Mucosa of descending colon (tissue), 3 donors: ENCODE measurements around the gene GJB4. TPM values are rescaled to one million over a fixed set of nuclear protein-coding genes. Genes with fewer than 3 reads are reported as not detected.

ENCODE experiments used
- ATAC-seq: fragments of 200-7000 bp; cut with Tn5 transposase; one replicate; pipeline ENCODE4 v1.9.1; 2020; ENCODE audit warnings: mild to moderate bottlenecking, moderate library complexity
- DNase-seq, 3 donors: peaks; one replicate each; pipeline ENCODE4 v3.0.0-alpha.2; 2020
- H3K36me3 ChIP-seq: fragments of 200-600 bp; one replicate; pipeline ENCODE4 v1.8.0; 2021; ENCODE audit warnings: low read depth, mild to moderate bottlenecking
- H3K4me1 ChIP-seq: fragments of 200-600 bp; one replicate; pipeline ENCODE4 v1.8.0; 2021; ENCODE audit warnings: low read depth, mild to moderate bottlenecking
- H3K4me3 ChIP-seq: fragments of 200-600 bp; one replicate; pipeline ENCODE4 v1.8.0; 2021; ENCODE audit warnings: mild to moderate bottlenecking
- H3K9me3 ChIP-seq: fragments of 200-600 bp; one replicate; pipeline ENCODE4 v1.8.0; 2021; ENCODE audit warnings: mild to moderate bottlenecking
- intact Hi-C, 2 donors: fragments of 100-400 bp; cut with DNase I in 1 of 2; cut with micrococcal nuclease in 1 of 2; formaldehyde crosslinking; loops; one replicate each; pipeline versions ENCODE4 v1.11.0 to v1.11.1; 2022; cut with DNase I, micrococcal nuclease
- total RNA-seq, 3 donors: library from RNA; stranded (reverse); fragmentation: NEBNext Ultra II Directional in 2 of 3; extraction: Animal tissue kit (Norgen Biotek cat#: 25700) in 2 of 3; gene quantifications; one replicate each; pipeline versions ENCODE4 v1.2.1 to v1.2.4, GENCODE V29; 2021 to 2023
- TF ChIP-seq, protein P1 (sequence below): fragments of 200-600 bp; IDR thresholded peaks from one replicate; pipeline ENCODE4 v1.8.0; 2022; ENCODE audit warnings: antibody characterized with exemption, mild to moderate bottlenecking
- donor health status: DM: no; HTN: no; CAD: no; lungs with moderate emphysema.
- donor health status: DM: no; HTN: no; CAD: no.
- donor health status: DM: no; HTN: yes; CAD: no.

Gene GJB4
- total RNA-seq, 3 donors from 2014 or later, result not detected

DNA sequence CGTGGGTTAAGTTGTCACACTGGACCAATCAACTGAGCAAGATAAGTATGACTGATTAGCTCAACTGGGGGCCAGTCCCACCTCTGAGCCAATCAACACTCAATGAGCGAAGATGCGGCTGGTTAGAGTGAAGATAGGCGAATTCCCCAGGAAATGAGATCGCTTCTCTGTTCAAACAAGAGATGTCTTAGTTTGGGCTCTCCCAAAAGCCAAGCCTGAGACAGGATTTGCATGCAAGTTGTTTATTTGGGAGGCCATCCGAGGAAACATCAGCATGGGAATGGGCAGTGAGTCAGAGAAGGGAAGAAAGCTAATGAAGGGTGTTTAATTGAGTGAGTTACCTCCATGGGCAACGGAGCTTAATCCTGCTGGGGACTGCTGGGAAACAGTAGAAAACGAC, 9.5 kb upstream of the GJB4 start:
- Histone ChIP-seq H3K9me3 (no peaks in the 10 kb centered on the region), H3K4me3 (no peak overlapping the region), H3K36me3 (no peaks in the 10 kb centered on the region), H3K4me1 (no peaks in the 10 kb centered on the region)
- intact Hi-C loops, result loop anchor here in 1 of 2 donors (5.0 kb wide), 1 partner anchor 1113 kb away; no protein-coding TSS in a partner anchor
- TF ChIP-seq, protein P1, sequence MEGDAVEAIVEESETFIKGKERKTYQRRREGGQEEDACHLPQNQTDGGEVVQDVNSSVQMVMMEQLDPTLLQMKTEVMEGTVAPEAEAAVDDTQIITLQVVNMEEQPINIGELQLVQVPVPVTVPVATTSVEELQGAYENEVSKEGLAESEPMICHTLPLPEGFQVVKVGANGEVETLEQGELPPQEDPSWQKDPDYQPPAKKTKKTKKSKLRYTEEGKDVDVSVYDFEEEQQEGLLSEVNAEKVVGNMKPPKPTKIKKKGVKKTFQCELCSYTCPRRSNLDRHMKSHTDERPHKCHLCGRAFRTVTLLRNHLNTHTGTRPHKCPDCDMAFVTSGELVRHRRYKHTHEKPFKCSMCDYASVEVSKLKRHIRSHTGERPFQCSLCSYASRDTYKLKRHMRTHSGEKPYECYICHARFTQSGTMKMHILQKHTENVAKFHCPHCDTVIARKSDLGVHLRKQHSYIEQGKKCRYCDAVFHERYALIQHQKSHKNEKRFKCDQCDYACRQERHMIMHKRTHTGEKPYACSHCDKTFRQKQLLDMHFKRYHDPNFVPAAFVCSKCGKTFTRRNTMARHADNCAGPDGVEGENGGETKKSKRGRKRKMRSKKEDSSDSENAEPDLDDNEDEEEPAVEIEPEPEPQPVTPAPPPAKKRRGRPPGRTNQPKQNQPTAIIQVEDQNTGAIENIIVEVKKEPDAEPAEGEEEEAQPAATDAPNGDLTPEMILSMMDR, result no peak
- no peak for ATAC-seq
- no peak for DNase-seq

DNA sequence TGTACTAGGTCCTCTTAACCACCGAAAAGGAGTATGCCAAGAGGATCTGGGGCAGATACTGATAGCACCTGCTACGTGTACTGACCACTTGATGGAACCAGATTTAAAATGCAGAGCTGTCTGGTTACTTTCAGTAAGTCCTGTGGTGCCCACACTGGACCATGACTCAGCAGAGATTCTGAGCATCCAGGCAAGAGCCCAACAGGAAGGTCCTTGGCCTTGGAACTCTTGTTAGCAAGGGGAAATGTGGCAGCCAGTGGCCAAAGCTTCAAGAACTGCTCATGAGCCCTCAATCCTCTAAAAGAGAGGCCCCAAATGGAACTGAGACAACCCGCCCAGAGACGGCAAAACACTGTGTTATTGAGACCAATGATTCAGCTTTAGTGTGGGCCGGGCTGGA, 8.9 kb upstream of the GJB4 start:
- intact Hi-C loops, result no loop called here
- no peaks in the 10 kb centered on the region for H3K9me3 ChIP-seq
- TF ChIP-seq, protein P1, result no peak
- H3K4me3 ChIP-seq, result no peak overlapping the region
- ATAC-seq (no peak), DNase-seq (no peak)
- no peaks in the 10 kb centered on the region for H3K4me1 ChIP-seq
- no peaks in the 10 kb centered on the region for H3K36me3 ChIP-seq

DNA sequence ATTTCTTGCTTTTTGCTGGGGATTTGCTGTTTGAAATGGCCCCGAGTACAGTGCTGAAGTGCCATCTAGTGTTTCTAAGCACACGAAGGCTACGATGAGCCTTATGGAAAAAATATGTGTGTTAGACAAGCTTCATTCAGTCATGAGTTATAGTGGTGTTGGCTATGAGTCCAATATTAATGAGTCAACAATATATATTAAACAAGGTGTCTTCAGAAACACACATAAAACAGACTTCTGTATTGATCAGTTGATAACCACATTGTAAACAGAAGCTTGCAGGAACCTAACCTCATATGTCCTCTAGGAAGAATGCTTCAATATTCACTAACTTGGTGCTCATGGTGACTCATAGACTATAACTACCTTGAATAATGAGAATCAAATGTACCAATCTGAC, 6.4 kb upstream of the GJB4 start:
- Histone ChIP-seq H3K4me1 (no peaks in the 10 kb centered on the region), H3K9me3 (no peaks in the 10 kb centered on the region), H3K36me3 (no peaks in the 10 kb centered on the region), H3K4me3 (no peak overlapping the region)
- intact Hi-C loops, result no loop called here
- no peak for DNase-seq
- ATAC-seq, result no peak
- TF ChIP-seq, protein P1, result no peak

DNA sequence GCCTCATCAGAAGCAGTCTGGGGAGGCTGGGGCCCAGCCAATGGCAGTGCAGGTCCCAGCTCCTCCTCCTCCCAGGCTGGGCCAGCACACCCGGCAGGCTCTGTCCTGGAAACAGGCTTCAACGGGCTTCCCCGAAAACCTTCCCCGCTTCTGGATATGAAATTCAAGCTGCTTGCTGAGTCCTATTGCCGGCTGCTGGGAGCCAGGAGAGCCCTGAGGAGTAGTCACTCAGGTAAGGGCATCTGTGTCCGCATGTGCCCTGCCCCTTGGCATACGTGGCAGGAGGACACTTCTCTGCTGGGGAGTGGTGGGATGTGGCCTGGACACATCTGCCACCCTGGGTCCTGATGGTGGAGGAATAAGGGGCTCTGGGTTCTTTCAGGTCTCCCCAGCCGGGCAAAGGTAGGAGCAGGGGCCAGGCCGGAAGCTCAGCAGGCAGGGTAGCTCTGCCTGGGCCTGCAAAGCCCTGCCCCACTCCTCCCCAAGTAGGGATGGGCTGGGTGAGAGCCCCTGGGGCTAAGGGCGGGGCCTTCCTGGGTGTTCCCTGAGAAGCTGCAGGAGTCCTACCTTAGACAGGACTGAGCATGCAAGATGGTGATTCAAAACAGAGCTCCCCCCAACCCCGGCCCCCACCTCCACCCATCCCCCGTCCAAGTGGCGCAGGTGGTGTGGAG, 4.4 kb upstream of the GJB4 start, which contains the start of gene GJB5:
Gene GJB5, plus strand, starts transcription at position 84 of the 674 bp plus-strand sequence. CDS start 2,284 bp downstream, outside the sequence.
- Histone ChIP-seq H3K36me3 (no peaks in the 10 kb centered on the region), H3K4me3 (no peak within 1 kb of the TSS), H3K4me1 (no peaks in the 10 kb centered on the region), H3K9me3 (no peaks in the 10 kb centered on the region)
- DNase-seq (no peak), ATAC-seq (no peak)
- intact Hi-C loops, result no loop called here
- TF ChIP-seq, protein P1, result no peak

DNA sequence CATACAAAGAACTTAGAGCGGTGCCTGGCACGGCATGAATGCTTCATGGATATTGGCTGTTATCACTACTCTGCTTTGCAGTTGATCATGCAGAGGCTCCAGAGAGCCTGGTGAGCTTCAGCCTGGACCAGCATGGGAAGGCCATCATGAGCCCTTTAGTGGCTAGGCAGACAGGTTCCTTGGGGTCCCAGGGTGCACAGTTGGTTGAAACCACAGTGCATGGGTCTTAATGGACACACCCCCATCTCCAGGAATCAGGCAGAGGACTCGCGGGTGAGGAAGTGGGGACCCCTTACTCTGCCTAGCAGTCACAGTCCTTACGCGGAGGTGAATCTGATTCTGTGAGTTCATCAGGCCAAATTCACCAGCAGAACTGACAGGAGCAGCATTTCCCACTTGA, 3.6 kb upstream of the GJB4 start:
- intact Hi-C loops, result no loop called here
- TF ChIP-seq, protein P1, result no peak
- no peaks in the 10 kb centered on the region for H3K9me3 ChIP-seq
- H3K4me3 ChIP-seq, result no peak overlapping the region
- ATAC-seq (no peak), DNase-seq (no peak)
- H3K36me3 ChIP-seq, result no peaks in the 10 kb centered on the region
- no peaks in the 10 kb centered on the region for H3K4me1 ChIP-seq
